ENCODE data around the gene YAF2. TPM values are rescaled to one million over a fixed set of nuclear protein-coding genes. Genes with fewer than 3 reads are reported as not detected.

Gene YAF2
- total and polyA plus RNA-seq, 2 of the 13 experiments (the other 11 are each of a cell fraction or from before 2014, with no cell fraction given) = 8.4 to 11.7 TPM

DNA sequence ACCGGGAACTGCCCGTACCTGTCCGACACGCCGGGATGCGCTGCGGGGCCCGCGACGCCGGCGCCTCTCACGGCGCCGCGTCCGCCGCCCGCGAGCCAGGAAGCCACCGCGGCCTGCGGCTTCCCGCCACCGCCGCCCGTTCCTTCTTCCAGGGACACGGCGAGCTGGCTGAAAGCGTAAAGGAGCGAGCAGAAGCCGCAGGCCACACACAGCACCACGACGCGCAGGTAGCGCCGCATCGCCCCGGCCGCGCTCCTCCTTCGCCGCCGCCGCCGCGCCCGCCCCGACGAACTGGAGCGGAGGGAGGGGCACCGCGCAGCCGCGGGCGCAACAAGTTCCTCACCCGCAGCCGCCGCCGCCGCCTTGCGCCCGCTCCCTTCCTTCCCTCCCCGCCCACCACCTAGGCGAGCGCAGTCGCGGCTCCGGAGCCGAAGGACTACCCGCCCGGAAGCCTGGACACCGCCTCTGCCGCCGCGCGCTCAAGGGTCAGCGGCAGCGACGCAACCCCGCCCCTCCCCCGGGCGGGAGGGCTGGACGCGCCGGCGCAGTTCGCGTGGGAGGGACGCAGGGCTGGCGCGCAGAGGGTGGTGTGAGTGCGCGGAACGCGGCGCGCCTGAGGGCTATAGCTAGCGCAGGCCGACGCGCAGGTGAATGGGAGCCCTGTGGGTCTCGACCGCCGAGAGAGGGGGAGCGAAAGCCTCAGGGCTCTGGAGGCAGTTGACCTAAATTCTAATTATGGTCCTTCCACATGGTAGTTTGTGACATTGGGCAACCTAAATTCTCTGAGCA lies 93.4 kb downstream of the YAF2 start, which contains the start of gene GXYLT1 (continued):
- TF ChIP-seq, protein P1, sequence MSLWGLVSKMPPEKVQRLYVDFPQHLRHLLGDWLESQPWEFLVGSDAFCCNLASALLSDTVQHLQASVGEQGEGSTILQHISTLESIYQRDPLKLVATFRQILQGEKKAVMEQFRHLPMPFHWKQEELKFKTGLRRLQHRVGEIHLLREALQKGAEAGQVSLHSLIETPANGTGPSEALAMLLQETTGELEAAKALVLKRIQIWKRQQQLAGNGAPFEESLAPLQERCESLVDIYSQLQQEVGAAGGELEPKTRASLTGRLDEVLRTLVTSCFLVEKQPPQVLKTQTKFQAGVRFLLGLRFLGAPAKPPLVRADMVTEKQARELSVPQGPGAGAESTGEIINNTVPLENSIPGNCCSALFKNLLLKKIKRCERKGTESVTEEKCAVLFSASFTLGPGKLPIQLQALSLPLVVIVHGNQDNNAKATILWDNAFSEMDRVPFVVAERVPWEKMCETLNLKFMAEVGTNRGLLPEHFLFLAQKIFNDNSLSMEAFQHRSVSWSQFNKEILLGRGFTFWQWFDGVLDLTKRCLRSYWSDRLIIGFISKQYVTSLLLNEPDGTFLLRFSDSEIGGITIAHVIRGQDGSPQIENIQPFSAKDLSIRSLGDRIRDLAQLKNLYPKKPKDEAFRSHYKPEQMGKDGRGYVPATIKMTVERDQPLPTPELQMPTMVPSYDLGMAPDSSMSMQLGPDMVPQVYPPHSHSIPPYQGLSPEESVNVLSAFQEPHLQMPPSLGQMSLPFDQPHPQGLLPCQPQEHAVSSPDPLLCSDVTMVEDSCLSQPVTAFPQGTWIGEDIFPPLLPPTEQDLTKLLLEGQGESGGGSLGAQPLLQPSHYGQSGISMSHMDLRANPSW (CRISPR knock-in tag; IDR thresholded peaks at IDR 0.05; ENCODE audit: borderline replicate concordance) = no peak
- TF ChIP-seq ZNF44 (CRISPR knock-in tag; IDR thresholded peaks at IDR 0.05) (peak; percentile 81; the same call in 1 of the 2 replicates), FOXP1 (IDR thresholded peaks at IDR 0.05) (no peak), FOXP1 (CRISPR knock-in tag; IDR thresholded peaks at IDR 0.05) (no peak), FIP1L1 (IDR thresholded peaks at IDR 0.05; ENCODE audit: borderline replicate concordance, insufficient read depth, low read depth, low read length) (no peak), NBN (conservative IDR thresholded peaks at IDR 0.05) (no peak), JDP2 (CRISPR knock-in tag; IDR thresholded peaks at IDR 0.05; ENCODE audit: borderline replicate concordance) (no peak; the same call in 1 of the 2 replicates), ZNF431 (CRISPR knock-in tag; IDR thresholded peaks at IDR 0.05; ENCODE audit: borderline replicate concordance, low read depth) (peak; percentile 96), SP140L (CRISPR knock-in tag; IDR thresholded peaks at IDR 0.05; ENCODE audit: borderline replicate concordance) (no peak), ZNF674 (CRISPR knock-in tag; IDR thresholded peaks at IDR 0.05; ENCODE audit: low read depth) (no peak), ZNF317 (CRISPR knock-in tag; IDR thresholded peaks at IDR 0.05) (no peak), ZNF430 (CRISPR knock-in tag; IDR thresholded peaks at IDR 0.05) (peak; percentile 88), ZMAT5 (CRISPR knock-in tag; IDR thresholded peaks at IDR 0.05; ENCODE audit: borderline replicate concordance, low read depth) (no peak), MXI1 (IDR thresholded peaks at IDR 0.05; ENCODE audit: borderline replicate concordance, low read depth, low read length) (peak; percentile 57; the same call in 1 of the 3 replicates), MAZ (IDR thresholded peaks at IDR 0.05; ENCODE audit: borderline replicate concordance, low read depth, low read length) (peak; percentile 81), MAZ (CRISPR knock-in tag; IDR thresholded peaks at IDR 0.05; ENCODE audit: low read depth) (peak; percentile 89), ZNF263 (CRISPR knock-in tag; IDR thresholded peaks at IDR 0.05) (no peak; the same call in 1 of the 2 replicates), ZSCAN20 (CRISPR knock-in tag; IDR thresholded peaks at IDR 0.05; ENCODE audit: borderline replicate concordance) (no peak; the same call in 1 of the 2 replicates), PCBP2 (optimal IDR thresholded peaks at IDR 0.05; ENCODE audit: low read depth, low read length, poor library complexity, severe bottlenecking) (no peak), MAX (IDR thresholded peaks at IDR 0.05) (peak; percentile 88), ZNF572 (CRISPR knock-in tag; IDR thresholded peaks at IDR 0.05) (no peak)
- TF ChIP-seq, protein P2, sequence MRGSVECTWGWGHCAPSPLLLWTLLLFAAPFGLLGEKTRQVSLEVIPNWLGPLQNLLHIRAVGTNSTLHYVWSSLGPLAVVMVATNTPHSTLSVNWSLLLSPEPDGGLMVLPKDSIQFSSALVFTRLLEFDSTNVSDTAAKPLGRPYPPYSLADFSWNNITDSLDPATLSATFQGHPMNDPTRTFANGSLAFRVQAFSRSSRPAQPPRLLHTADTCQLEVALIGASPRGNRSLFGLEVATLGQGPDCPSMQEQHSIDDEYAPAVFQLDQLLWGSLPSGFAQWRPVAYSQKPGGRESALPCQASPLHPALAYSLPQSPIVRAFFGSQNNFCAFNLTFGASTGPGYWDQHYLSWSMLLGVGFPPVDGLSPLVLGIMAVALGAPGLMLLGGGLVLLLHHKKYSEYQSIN (CRISPR knock-in tag; IDR thresholded peaks at IDR 0.05; ENCODE audit: borderline replicate concordance) = no peak
- TF ChIP-seq, protein P3, sequence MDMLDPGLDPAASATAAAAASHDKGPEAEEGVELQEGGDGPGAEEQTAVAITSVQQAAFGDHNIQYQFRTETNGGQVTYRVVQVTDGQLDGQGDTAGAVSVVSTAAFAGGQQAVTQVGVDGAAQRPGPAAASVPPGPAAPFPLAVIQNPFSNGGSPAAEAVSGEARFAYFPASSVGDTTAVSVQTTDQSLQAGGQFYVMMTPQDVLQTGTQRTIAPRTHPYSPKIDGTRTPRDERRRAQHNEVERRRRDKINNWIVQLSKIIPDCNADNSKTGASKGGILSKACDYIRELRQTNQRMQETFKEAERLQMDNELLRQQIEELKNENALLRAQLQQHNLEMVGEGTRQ (IDR thresholded peaks at IDR 0.05; ENCODE audit: low read depth, low read length) = no peak
- TF ChIP-seq, protein P3 (CRISPR knock-in tag; IDR thresholded peaks at IDR 0.05; ENCODE audit: borderline replicate concordance) = no peak

Data from HepG2 (cell line).